B cell (primary cell): ENCODE results near the gene CD99L2. TPM values are rescaled to one million over a fixed set of nuclear protein-coding genes. Genes with fewer than 3 reads are reported as not detected.

ENCODE experiments used
- ATAC-seq: fragments of 200-7000 bp; cut with Tn5 transposase; one replicate; pipeline ENCODE4 v1.10.0; 2021; ENCODE audit warnings: low read depth, mild to moderate bottlenecking, moderate number of reproducible peaks, moderate library complexity
- CTCF ChIA-PET: fragments of 350-600 bp; sonication (Branson Sonifier 250); formaldehyde crosslinking; loops from one replicate; lab custom pipeline; 2021; ENCODE audit warnings: antibody characterized with exemption, inconsistent platforms; lab: Charles Lee
- POLR2A ChIA-PET: fragments of 350-600 bp; sonication (Branson Sonifier 250); formaldehyde crosslinking; loops from one replicate; lab custom pipeline; 2021; ENCODE audit warnings: antibody characterized with exemption; lab: Charles Lee
- DNase-seq: peaks from one replicate; pipeline ENCODE4 v3.0.0; 2013
- H2AFZ ChIP-seq: 2 replicates; pipeline ENCODE4 v1.6.1; 2012; ENCODE audit warnings: mild to moderate bottlenecking, low read depth, low read length; ENCODE audit not compliant: insufficient read depth, poor library complexity, severe bottlenecking
- H3K27ac ChIP-seq, 2 donors: 1 replicate in 1 of 2; 2 replicates in 1 of 2; pipeline ENCODE4 v1.5.1; 2012 to 2013; ENCODE audit warnings: low read length in 2 of 2, mild to moderate bottlenecking in 2 of 2, moderate library complexity in 1 of 2
- H3K27me3 ChIP-seq, 4 experiments: fragments of 200-600 bp in 1 of 4; sonication (generic) in 1 of 4; replicated peaks in 1 of 4; 1 replicate in 2 of 4; 2 replicates in 2 of 4; pipeline versions ENCODE4 v1.6.1 to v1.7.0; 2013 to 2016; ENCODE audit warnings: low read length in 3 of 4, mild to moderate bottlenecking in 2 of 4, mixed read lengths in 1 of 4, moderate library complexity in 1 of 4; ENCODE audit not compliant: insufficient read depth in 4 of 4, control insufficient read depth in 3 of 4; ENCODE audit errors: control extremely low read depth in 1 of 4
- H3K36me3 ChIP-seq, 2 experiments: replicated peaks in 1 of 2; 1 replicate in 1 of 2; 2 replicates in 1 of 2; pipeline versions ENCODE4 v1.6.1 to v1.7.1; 2013; ENCODE audit warnings: low read length in 1 of 2; ENCODE audit not compliant: insufficient read depth in 2 of 2, control insufficient read depth in 1 of 2; ENCODE audit errors: control extremely low read depth in 1 of 2, extremely low read depth in 1 of 2
- H3K4me1 ChIP-seq, 2 donors: fragments of 200-600 bp in 1 of 2; sonication (generic) in 1 of 2; 1 replicate in 1 of 2; 2 replicates in 1 of 2; pipeline versions ENCODE4 v1.5.1 to v1.6.1; 2013 to 2017; ENCODE audit warnings: low read length in 2 of 2; ENCODE audit not compliant: control insufficient read depth in 2 of 2, insufficient read depth in 2 of 2
- H3K4me2 ChIP-seq: replicated peaks from 2 replicates; pipeline ENCODE3; 2012; ENCODE audit warnings: mild to moderate bottlenecking, low read depth, low read length; ENCODE audit not compliant: poor library complexity, severe bottlenecking
- H3K4me3 ChIP-seq, 5 experiments: fragments of 200-600 bp in 1 of 5; sonication (generic) in 1 of 5; 1 replicate in 3 of 5; 2 replicates in 2 of 5; pipeline versions ENCODE4 v1.5.1 to v1.7.0; 2011 to 2016; ENCODE audit warnings: low read length in 4 of 5, mild to moderate bottlenecking in 4 of 5, low read depth in 2 of 5, control low read depth in 1 of 5, moderate library complexity in 1 of 5; ENCODE audit not compliant: insufficient read depth in 1 of 5; ENCODE audit errors: control extremely low read depth in 1 of 5, extremely low read depth in 1 of 5
- H3K79me2 ChIP-seq: fragments of 200-600 bp; sonication (generic); one replicate; pipeline ENCODE4 v1.6.0; 2016; ENCODE audit warnings: low read length; ENCODE audit not compliant: control insufficient read depth, insufficient read depth
- H3K9ac ChIP-seq: fragments of 200-600 bp; sonication (generic); 2 replicates; pipeline ENCODE4 v1.6.1; 2017; ENCODE audit warnings: mild to moderate bottlenecking, low read length, moderate library complexity
- H3K9me3 ChIP-seq, 3 donors: one replicate each; pipeline versions ENCODE4 v1.6.1 to v1.7.1; 2013; ENCODE audit warnings: low read length in 2 of 3; ENCODE audit not compliant: control insufficient read depth in 2 of 3, insufficient read depth in 1 of 3; ENCODE audit errors: control extremely low read depth in 1 of 3
- H4K20me1 ChIP-seq: 2 replicates; pipeline ENCODE4 v1.6.0; 2012; ENCODE audit warnings: mild to moderate bottlenecking, low read length; ENCODE audit not compliant: insufficient read depth, control insufficient read depth, poor library complexity, severe bottlenecking
- H3K27ac Mint-ChIP-seq: one replicate; pipeline ENCODE4 v1.8.0; 2021; ENCODE audit warnings: mixed read lengths
- H3K27me3 Mint-ChIP-seq: one replicate; pipeline ENCODE4 v1.8.0; 2021; ENCODE audit warnings: mixed read lengths
- H3K4me1 Mint-ChIP-seq: one replicate; pipeline ENCODE4 v1.8.0; 2021; ENCODE audit warnings: mixed read lengths
- H3K4me3 Mint-ChIP-seq: one replicate; pipeline ENCODE4 v1.8.0; 2021; ENCODE audit warnings: mixed read lengths
- H3K9me3 Mint-ChIP-seq: one replicate; pipeline ENCODE4 v1.8.0; 2022; ENCODE audit warnings: mixed read lengths; ENCODE audit not compliant: insufficient read depth
- EZH2 ChIP-seq: IDR thresholded peaks from 2 replicates; pipeline ENCODE4 v1.6.1; 2012; ENCODE audit warnings: borderline replicate concordance, low read depth, mild to moderate bottlenecking, moderate library complexity, low read length; ENCODE audit not compliant: insufficient read depth, poor library complexity, severe bottlenecking
- WGBS: methylation state at CpG from one replicate; pipeline ENCODE4 v1.1.5; 2013; ENCODE audit warnings: missing lambda C conversion rate; ENCODE audit not compliant: insufficient coverage; 5-methylcytosine and 5-hydroxymethylcytosine counted together
- intact Hi-C: fragments of 100-400 bp; cut with micrococcal nuclease; formaldehyde crosslinking; loops from one replicate; pipeline ENCODE4 v1.10.0; 2022
- polyA plus RNA-seq: library from polyadenylated mRNA; depleted of rRNA; stranded (reverse); fragments of >200 nt; gene quantifications from 2 replicates; pipeline ENCODE4 v1.2.3, GENCODE V29; 2012
- total RNA-seq, 2 donors: library from RNA; stranded (reverse); fragments of 120-200 nt in 1 of 2; gene quantifications; 1 replicate in 1 of 2; 2 replicates in 1 of 2; pipeline versions ENCODE4 v1.2.3 to v1.2.4, GENCODE V29; 2013 to 2022
- TF ChIP-seq, protein P1 (sequence below): fragments of 200-600 bp; IDR thresholded peaks from one replicate; pipeline ENCODE4 v1.8.0; 2022; ENCODE audit warnings: antibody characterized with exemption, mild to moderate bottlenecking

CD99L2 gene
- total and polyA plus RNA-seq, 2 donors (not counting 1 experiment from before 2014, with no cell fraction given) = 8.7 to 17.8 TPM

DNA sequence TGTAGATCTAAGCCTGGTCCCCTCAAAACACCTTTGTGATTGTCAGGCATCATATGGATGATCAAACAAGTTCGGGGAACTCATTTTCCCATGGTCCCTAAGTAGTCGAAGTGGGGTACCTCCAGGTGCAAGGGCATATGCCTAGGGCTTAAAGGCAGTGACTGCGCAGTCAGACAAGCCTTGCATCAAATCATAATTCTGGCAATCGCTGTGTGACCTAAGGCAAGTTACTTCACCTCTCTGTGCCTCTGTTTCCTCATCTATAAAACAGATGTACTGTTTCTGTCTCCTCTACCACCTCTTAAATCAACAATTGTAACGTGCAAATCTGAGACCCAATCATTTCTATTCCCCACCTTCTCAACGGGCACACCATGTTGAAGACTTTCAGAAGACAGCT, 1.8 kb downstream of the CD99L2 start:
- Mint-ChIP-seq H3K27ac (no peak overlapping the region), H3K9me3 (no peaks in the 10 kb centered on the region), H3K4me3 (no peak overlapping the region), H3K4me1 (peaks cover 13% of the 10 kb centered on the region), H3K27me3 (no peaks in the 10 kb centered on the region)
- no peak for TF ChIP-seq EZH2
- TF ChIP-seq, protein P1, sequence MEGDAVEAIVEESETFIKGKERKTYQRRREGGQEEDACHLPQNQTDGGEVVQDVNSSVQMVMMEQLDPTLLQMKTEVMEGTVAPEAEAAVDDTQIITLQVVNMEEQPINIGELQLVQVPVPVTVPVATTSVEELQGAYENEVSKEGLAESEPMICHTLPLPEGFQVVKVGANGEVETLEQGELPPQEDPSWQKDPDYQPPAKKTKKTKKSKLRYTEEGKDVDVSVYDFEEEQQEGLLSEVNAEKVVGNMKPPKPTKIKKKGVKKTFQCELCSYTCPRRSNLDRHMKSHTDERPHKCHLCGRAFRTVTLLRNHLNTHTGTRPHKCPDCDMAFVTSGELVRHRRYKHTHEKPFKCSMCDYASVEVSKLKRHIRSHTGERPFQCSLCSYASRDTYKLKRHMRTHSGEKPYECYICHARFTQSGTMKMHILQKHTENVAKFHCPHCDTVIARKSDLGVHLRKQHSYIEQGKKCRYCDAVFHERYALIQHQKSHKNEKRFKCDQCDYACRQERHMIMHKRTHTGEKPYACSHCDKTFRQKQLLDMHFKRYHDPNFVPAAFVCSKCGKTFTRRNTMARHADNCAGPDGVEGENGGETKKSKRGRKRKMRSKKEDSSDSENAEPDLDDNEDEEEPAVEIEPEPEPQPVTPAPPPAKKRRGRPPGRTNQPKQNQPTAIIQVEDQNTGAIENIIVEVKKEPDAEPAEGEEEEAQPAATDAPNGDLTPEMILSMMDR = no peak
- Histone ChIP-seq H3K4me1 (peaks cover 0 to 10% of the 10 kb centered on the region in 2 donors), H3K9me3 (no peaks in the 10 kb centered on the region), H3K27me3 (no peaks in the 10 kb centered on the region), H3K4me2 (no peak overlapping the region), H4K20me1 (no peaks in the 10 kb centered on the region), H3K4me3 (no peak overlapping the region), H2AFZ (no peak overlapping the region), H3K9ac (no peak overlapping the region), H3K27ac (no peak overlapping the region), H3K79me2 (peaks cover 8% of the 10 kb centered on the region), H3K36me3 (no peaks in the 10 kb centered on the region)
- 100% methylated on average over 3 of the region's 6 CpGs for WGBS
- ChIA-PET CTCF (no interaction called here), POLR2A (no interaction called here)
- intact Hi-C loops = loop anchor here (5.0 kb wide), 4 partner anchors 186 to 534 kb away; partner anchors contain the start of genes MAMLD1, MTM1 and MTMR1
- ATAC-seq = no peak
- DNase-seq = no peak

DNA sequence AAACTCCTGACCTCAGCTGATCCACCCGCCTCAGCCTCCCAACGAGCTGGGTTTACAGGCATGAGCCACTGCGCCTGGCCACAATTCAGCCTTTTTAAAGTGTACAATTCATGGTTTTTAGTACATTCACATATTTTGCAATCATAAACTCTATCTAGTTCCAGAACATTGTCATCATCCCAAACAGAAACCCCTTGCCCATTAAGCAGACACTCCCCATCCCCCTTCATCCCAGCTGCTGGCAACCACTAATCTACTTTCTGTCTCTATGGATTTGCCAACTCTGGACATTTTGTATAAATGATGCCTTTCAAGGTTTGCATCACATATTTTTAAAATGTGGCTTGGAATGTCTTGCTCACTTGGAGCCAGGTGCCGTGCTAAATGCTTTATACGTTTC, 4.5 kb downstream of the CD99L2 start:
- no peaks in the 10 kb centered on the region for H3K9me3 Mint-ChIP-seq
- no CpG with 5 or more reads among the region's 5 CpGs for WGBS

More for the DNA sequence above, 4.5 kb downstream of the CD99L2 start:
- no peaks in the 10 kb centered on the region for H3K27me3 Mint-ChIP-seq
- no peak overlapping the region for H3K4me3 Mint-ChIP-seq
- Histone ChIP-seq H3K36me3 (no peaks in the 10 kb centered on the region), H4K20me1 (no peaks in the 10 kb centered on the region), H3K27me3 (no peaks in the 10 kb centered on the region), H3K9ac (no peak overlapping the region), H3K9me3 (no peaks in the 10 kb centered on the region), H2AFZ (no peak overlapping the region), H3K4me3 (no peak overlapping the region), H3K4me2 (no peak overlapping the region), H3K79me2 (peaks cover 12% of the 10 kb centered on the region), H3K4me1 (peaks cover 0 to 7% of the 10 kb centered on the region in 2 donors), H3K27ac (no peak overlapping the region)
- POLR2A ChIA-PET = no interaction called here
- CTCF ChIA-PET = no interaction called here
- DNase-seq = no peak
- intact Hi-C loops = no loop called here
- no peak for ATAC-seq
- no peak overlapping the region for H3K27ac Mint-ChIP-seq
- TF ChIP-seq EZH2 = no peak
- TF ChIP-seq, protein P1 = no peak
- peaks cover 6% of the 10 kb centered on the region for H3K4me1 Mint-ChIP-seq
